ENCODE measurements around the gene TOPBP1.

TOPBP1 gene

GRCh38 chr3:133695560-133696171, 33.9 kb upstream of the TOPBP1 start:
- H3K36me3 ChIP-seq (ENCODE audit: insufficient read depth, low read length): no peaks in the 10 kb centered on the region
- peaks cover 6% of the 10 kb centered on the region for H3K27me3 ChIP-seq (ENCODE audit: insufficient read depth, low read length, poor library complexity)
- H3K9ac ChIP-seq (ENCODE audit: low read depth, low read length): no peak overlapping the region
- no peak for TF ChIP-seq EZH2 (IDR thresholded peaks at IDR 0.05; ENCODE audit: borderline replicate concordance, low read depth, low read length, severe bottlenecking)
- TF ChIP-seq CTCF (IDR thresholded peaks at IDR 0.05; ENCODE audit: borderline replicate concordance, extremely low read depth, low read length, poor library complexity, severe bottlenecking): no peak
- H3K4me2 ChIP-seq (ENCODE audit: insufficient read depth, low read length): no peak overlapping the region
- DNase-seq: no peak
- H3K9me3 ChIP-seq (ENCODE audit: insufficient read depth, low read length, severe bottlenecking): no peaks in the 10 kb centered on the region
- no peaks in the 10 kb centered on the region for H3K79me2 ChIP-seq (ENCODE audit: insufficient read depth, low read length)
- no peak overlapping the region for H3K27ac ChIP-seq (ENCODE audit: low read length)
- no peak overlapping the region for H3K4me3 ChIP-seq (ENCODE audit: low read depth in 1 of 2, low read length in 2 of 2)
- no peak overlapping the region for H2AFZ ChIP-seq (ENCODE audit: low read depth, low read length)
- H4K20me1 ChIP-seq (ENCODE audit: insufficient read depth, low read length): no peaks in the 10 kb centered on the region
- H3K4me1 ChIP-seq (ENCODE audit: insufficient read depth, low read length): no peaks in the 10 kb centered on the region
- no peak for ATAC-seq (ENCODE audit: insufficient read depth, low read depth)

DNA sequence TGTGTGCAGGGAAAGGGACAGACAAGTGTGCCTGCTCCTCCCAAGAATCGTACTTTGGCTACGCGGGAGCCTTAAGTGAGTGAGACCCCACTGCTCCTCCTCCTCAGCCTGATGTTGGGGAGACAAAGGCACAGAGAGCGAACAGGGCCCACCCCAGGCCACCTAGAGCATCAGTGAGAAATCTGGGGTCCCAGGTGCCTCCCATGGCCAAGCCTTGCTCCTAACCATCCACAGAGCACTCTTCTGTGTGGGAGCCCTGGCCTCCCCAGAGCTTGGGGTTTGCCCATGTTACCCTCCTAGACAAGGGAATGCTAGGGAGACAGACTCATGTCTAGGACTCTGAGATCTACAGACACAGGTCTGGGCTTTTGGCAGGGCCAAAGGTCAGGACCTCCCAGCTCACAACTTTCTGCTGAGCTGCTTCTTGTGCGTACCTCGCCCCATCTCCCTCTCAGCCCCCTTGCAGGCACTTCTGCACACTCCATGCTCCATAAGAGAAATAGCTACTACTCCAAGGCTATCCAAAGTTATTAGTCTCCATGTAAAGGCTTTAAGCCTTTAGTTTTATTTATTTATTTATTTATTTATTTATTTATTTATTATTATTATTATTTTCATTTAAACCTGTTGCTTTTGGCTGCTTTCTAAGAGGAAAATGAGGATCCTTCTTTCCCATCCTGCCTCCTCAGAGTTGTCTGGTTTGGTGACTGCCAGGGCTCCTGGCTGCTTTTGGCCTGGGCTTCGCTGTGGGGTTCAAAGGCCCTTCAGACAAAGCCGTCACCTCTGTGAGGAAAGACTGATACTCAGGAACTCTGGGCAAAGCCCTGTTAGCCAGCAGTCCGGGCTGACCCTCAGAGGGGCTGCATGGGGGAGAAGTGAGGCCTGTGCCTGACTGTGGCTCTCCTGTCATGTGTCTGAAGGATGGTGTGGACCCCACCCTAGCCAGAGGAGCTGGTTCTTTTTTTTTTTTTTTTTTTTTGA, 32.8 kb upstream of the TOPBP1 start:
- Histone ChIP-seq H4K20me1 (ENCODE audit: insufficient read depth, low read length) (no peaks in the 10 kb centered on the region), H3K36me3 (ENCODE audit: insufficient read depth, low read length) (no peaks in the 10 kb centered on the region), H3K4me2 (ENCODE audit: insufficient read depth, low read length) (no peak overlapping the region), H3K4me1 (ENCODE audit: insufficient read depth, low read length) (no peaks in the 10 kb centered on the region), H3K27ac (ENCODE audit: low read length) (no peak overlapping the region), H3K79me2 (ENCODE audit: insufficient read depth, low read length) (no peaks in the 10 kb centered on the region), H3K4me3 (ENCODE audit: low read depth in 1 of 2, low read length in 2 of 2) (no peak overlapping the region), H3K9me3 (ENCODE audit: insufficient read depth, low read length, severe bottlenecking) (no peaks in the 10 kb centered on the region), H3K9ac (ENCODE audit: low read depth, low read length) (no peak overlapping the region), H3K27me3 (ENCODE audit: insufficient read depth, low read length, poor library complexity) (peaks cover 6% of the 10 kb centered on the region), H2AFZ (ENCODE audit: low read depth, low read length) (no peak overlapping the region)
- no peak for TF ChIP-seq CTCF (IDR thresholded peaks at IDR 0.05; ENCODE audit: borderline replicate concordance, extremely low read depth, low read length, poor library complexity, severe bottlenecking)
- TF ChIP-seq EZH2 (IDR thresholded peaks at IDR 0.05; ENCODE audit: borderline replicate concordance, low read depth, low read length, severe bottlenecking): no peak
- no peak for ATAC-seq (ENCODE audit: insufficient read depth, low read depth)
- no peak for DNase-seq

DNA sequence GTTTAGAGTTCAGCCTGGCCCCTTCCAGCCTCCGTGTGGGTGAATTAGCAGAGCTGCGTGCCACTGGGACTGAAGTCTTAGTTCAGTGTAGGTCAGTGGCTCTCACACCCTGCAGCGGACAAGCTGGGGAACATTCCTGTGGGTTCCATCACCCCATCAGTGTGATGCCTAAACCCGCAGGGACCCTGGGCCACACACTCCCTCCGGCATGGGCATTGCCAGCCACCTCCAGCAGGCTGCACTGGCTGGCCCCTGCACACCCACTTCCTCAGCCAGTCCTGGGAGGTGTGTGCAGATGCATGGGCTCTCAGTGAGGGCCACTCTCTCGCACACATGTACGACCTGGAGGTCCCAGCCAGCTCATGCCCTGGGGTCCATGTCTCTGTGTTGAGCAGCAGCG, 32.1 kb upstream of the TOPBP1 start:
- no peaks in the 10 kb centered on the region for H3K4me1 ChIP-seq (ENCODE audit: insufficient read depth, low read length)
- H4K20me1 ChIP-seq (ENCODE audit: insufficient read depth, low read length): no peaks in the 10 kb centered on the region
- no peak overlapping the region for H2AFZ ChIP-seq (ENCODE audit: low read depth, low read length)

More for the DNA sequence above, 32.1 kb upstream of the TOPBP1 start:
- Histone ChIP-seq H3K4me3 (ENCODE audit: low read depth in 1 of 2, low read length in 2 of 2) (no peak overlapping the region), H3K36me3 (ENCODE audit: insufficient read depth, low read length) (no peaks in the 10 kb centered on the region), H3K9me3 (ENCODE audit: insufficient read depth, low read length, severe bottlenecking) (no peaks in the 10 kb centered on the region), H3K9ac (ENCODE audit: low read depth, low read length) (no peak overlapping the region), H3K79me2 (ENCODE audit: insufficient read depth, low read length) (no peaks in the 10 kb centered on the region), H3K27me3 (ENCODE audit: insufficient read depth, low read length, poor library complexity) (peaks cover 6% of the 10 kb centered on the region), H3K27ac (ENCODE audit: low read length) (no peak overlapping the region), H3K4me2 (ENCODE audit: insufficient read depth, low read length) (no peak overlapping the region)
- no peak for ATAC-seq (ENCODE audit: insufficient read depth, low read depth)
- no peak for DNase-seq
- TF ChIP-seq EZH2 (IDR thresholded peaks at IDR 0.05; ENCODE audit: borderline replicate concordance, low read depth, low read length, severe bottlenecking): no peak
- no peak for TF ChIP-seq CTCF (IDR thresholded peaks at IDR 0.05; ENCODE audit: borderline replicate concordance, extremely low read depth, low read length, poor library complexity, severe bottlenecking)

Data from DND-41 (cell line).